HG03457 (cell line): ENCODE measurements around the gene SDHAF2.
"Not testable (repeated sequence)": the region's sequence is repeated elsewhere in the genome, so short reads cannot be mapped to it uniquely, and the experiment has no call there.

Experiments
- ATAC-seq: cut with Tn5 transposase; IDR thresholded peaks from one replicate; pipeline ENCODE4 v1.9.1; 2021; ENCODE audit warnings: moderate number of reproducible peaks; ENCODE audit not compliant: unreplicated experiment

SDHAF2 gene

GRCh38 chr11:61422226-61422625 is 7.7 kb upstream of the SDHAF2 start:
- ATAC-seq = no peak

- no peak for ATAC-seq
These were observed 4.4 kb upstream of the SDHAF2 start for GRCh38 chr11:61425367-61426131.

- ATAC-seq = peak; percentile 55
These were observed 606 bp upstream of the SDHAF2 start for GRCh38 chr11:61429346-61429690.

- ATAC-seq = not testable (repeated sequence)
These were observed 915 bp downstream of the SDHAF2 start for GRCh38 chr11:61430839-61431238.

GRCh38 chr11:61437496-61437895 is 7.6 kb downstream of the SDHAF2 start:
- no peak for ATAC-seq

GRCh38 chr11:61439615-61440014 is 9.7 kb downstream of the SDHAF2 start:
- ATAC-seq = no peak

- ATAC-seq = no peak
These were observed 12.7 kb downstream of the SDHAF2 start for GRCh38 chr11:61442616-61443015.

- ATAC-seq = no peak
These were observed 15.6 kb downstream of the SDHAF2 start for GRCh38 chr11:61445516-61445915.

- ATAC-seq = no peak
These were observed 16.3 kb downstream of the SDHAF2 start for GRCh38 chr11:61446211-61446651.

- no peak for ATAC-seq
These were observed 18.0 kb downstream of the SDHAF2 start for GRCh38 chr11:61447601-61448551.

- no peak for ATAC-seq
These were observed 18.6 kb downstream of the SDHAF2 start for GRCh38 chr11:61448552-61448927.

GRCh38 chr11:61452825-61453224 is 22.9 kb downstream of the SDHAF2 start:
- ATAC-seq = no peak

GRCh38 chr11:61453695-61454094 is 23.8 kb downstream of the SDHAF2 start:
- ATAC-seq = no peak

- ATAC-seq = no peak
These were observed 24.6 kb downstream of the SDHAF2 start for GRCh38 chr11:61454520-61454919.

- no peak for ATAC-seq
These were observed 30.6 kb downstream of the SDHAF2 start for GRCh38 chr11:61460474-61460881.

GRCh38 chr11:61460986-61461385 is 31.1 kb downstream of the SDHAF2 start:
- ATAC-seq = no peak

- ATAC-seq = not testable (repeated sequence)
These were observed 37.7 kb downstream of the SDHAF2 start for GRCh38 chr11:61467602-61468001.

- no peak for ATAC-seq
These were observed 38.1 kb downstream of the SDHAF2 start for GRCh38 chr11:61468002-61468401.

GRCh38 chr11:61472282-61472681 is 42.4 kb downstream of the SDHAF2 start:
- ATAC-seq = no peak

- ATAC-seq = no peak
These were observed 42.9 kb downstream of the SDHAF2 start for GRCh38 chr11:61472868-61473267.

- no peak for ATAC-seq
These were observed 43.6 kb downstream of the SDHAF2 start for GRCh38 chr11:61473370-61474012.
